ENCODE measurements around the gene SHH. TPM values are rescaled to one million over a fixed set of nuclear protein-coding genes. Genes with fewer than 3 reads are reported as not detected.

The SHH gene
- total RNA-seq, 1 donor from 2014 or later, result 35.8 TPM

GRCh38 chr7:155788616-155789000, 23.7 kb downstream of the SHH start:
- Mint-ChIP-seq H3K4me3 (ENCODE audit: low read depth) (no peak overlapping the region), H3K27me3 (peaks cover 22% of the 10 kb centered on the region), H3K27ac (no peak overlapping the region), H3K9me3 (ENCODE audit: low read depth) (no peaks in the 10 kb centered on the region), H3K36me3 (ENCODE audit: insufficient read depth) (peaks cover 5% of the 10 kb centered on the region), H3K4me1 (ENCODE audit: low read depth) (peaks cover 2% of the 10 kb centered on the region)
- TF ChIP-seq CTCF (IDR thresholded peaks at IDR 0.05; ENCODE audit: unreplicated experiment), result no peak
- DNase-seq (ENCODE audit: low spot score, unreplicated experiment), result no peak

- no peak overlapping the region for H3K27ac Mint-ChIP-seq
- no peak for DNase-seq (ENCODE audit: low spot score, unreplicated experiment)
These were observed 25.0 kb downstream of the SHH start for GRCh38 chr7:155787171-155787851.

GRCh38 chr7:155786491-155786890, 25.8 kb downstream of the SHH start:
- no peak for DNase-seq (ENCODE audit: low spot score, unreplicated experiment)
- Mint-ChIP-seq H3K4me3 (ENCODE audit: low read depth) (no peak overlapping the region), H3K4me1 (ENCODE audit: low read depth) (peaks cover 2% of the 10 kb centered on the region), H3K27ac (no peak overlapping the region), H3K27me3 (peaks cover 20% of the 10 kb centered on the region), H3K9me3 (ENCODE audit: low read depth) (no peaks in the 10 kb centered on the region), H3K36me3 (ENCODE audit: insufficient read depth) (peaks cover 8% of the 10 kb centered on the region)
- no peak for TF ChIP-seq CTCF (IDR thresholded peaks at IDR 0.05; ENCODE audit: unreplicated experiment)

More at GRCh38 chr7:155787171-155787851, 25.0 kb downstream of the SHH start:
- peaks cover 5% of the 10 kb centered on the region for H3K36me3 Mint-ChIP-seq (ENCODE audit: insufficient read depth)
- no peak for TF ChIP-seq CTCF (IDR thresholded peaks at IDR 0.05; ENCODE audit: unreplicated experiment)
- peaks cover 2% of the 10 kb centered on the region for H3K4me1 Mint-ChIP-seq (ENCODE audit: low read depth)
- peaks cover 22% of the 10 kb centered on the region for H3K27me3 Mint-ChIP-seq
- H3K4me3 Mint-ChIP-seq (ENCODE audit: low read depth), result peak overlapping the region; percentile 49
- H3K9me3 Mint-ChIP-seq (ENCODE audit: low read depth), result no peaks in the 10 kb centered on the region

GRCh38 chr7:155785536-155785935, 26.7 kb downstream of the SHH start:
- no peak for TF ChIP-seq CTCF (IDR thresholded peaks at IDR 0.05; ENCODE audit: unreplicated experiment)
- H3K4me1 Mint-ChIP-seq (ENCODE audit: low read depth), result peaks cover 2% of the 10 kb centered on the region
- peaks cover 18% of the 10 kb centered on the region for H3K36me3 Mint-ChIP-seq (ENCODE audit: insufficient read depth)
- H3K9me3 Mint-ChIP-seq (ENCODE audit: low read depth), result no peaks in the 10 kb centered on the region
- no peak overlapping the region for H3K4me3 Mint-ChIP-seq (ENCODE audit: low read depth)
- no peak for DNase-seq (ENCODE audit: low spot score, unreplicated experiment)
- H3K27me3 Mint-ChIP-seq, result peaks cover 19% of the 10 kb centered on the region
- H3K27ac Mint-ChIP-seq, result no peak overlapping the region

GRCh38 chr7:155782466-155782865, 29.8 kb downstream of the SHH start:
- Mint-ChIP-seq H3K4me1 (ENCODE audit: low read depth) (peaks cover 12% of the 10 kb centered on the region), H3K9me3 (ENCODE audit: low read depth) (no peaks in the 10 kb centered on the region), H3K27ac (no peak overlapping the region), H3K27me3 (peaks cover 13% of the 10 kb centered on the region), H3K4me3 (ENCODE audit: low read depth) (no peak overlapping the region), H3K36me3 (ENCODE audit: insufficient read depth) (peaks cover 32% of the 10 kb centered on the region)
- DNase-seq (ENCODE audit: low spot score, unreplicated experiment), result no peak
- TF ChIP-seq CTCF (IDR thresholded peaks at IDR 0.05; ENCODE audit: unreplicated experiment), result no peak

All from progenitor cell of endocrine pancreas (in vitro differentiated cells).